H9 (cell line): ENCODE results near the gene TMEM178B. TPM values are rescaled to one million over a fixed set of nuclear protein-coding genes. Genes with fewer than 3 reads are reported as not detected.

Experiments
- DNase-seq: peaks from one replicate; pipeline ENCODE4 v3.0.0-alpha.2; 2017
- H2AFZ ChIP-seq: one replicate; pipeline ENCODE4 v1.6.1; 2013; ENCODE audit warnings: mild to moderate bottlenecking, low read length, control low read depth, moderate library complexity
- H2AK5ac ChIP-seq: 2 replicates; pipeline ENCODE4 v1.6.1; 2013; ENCODE audit warnings: low read length, control low read depth, mixed read lengths; ENCODE audit not compliant: insufficient read length
- H2BK120ac ChIP-seq: one replicate; pipeline ENCODE4 v1.6.1; 2013; ENCODE audit warnings: low read depth, mild to moderate bottlenecking, low read length, control low read depth, inconsistent platforms; ENCODE audit not compliant: poor library complexity, severe bottlenecking
- H2BK12ac ChIP-seq: 2 replicates; pipeline ENCODE4 v1.6.1; 2013; ENCODE audit warnings: low read length, control low read depth, mixed read lengths, low read depth; ENCODE audit not compliant: insufficient read length
- H2BK15ac ChIP-seq: 2 replicates; pipeline ENCODE4 v1.6.1; 2013; ENCODE audit warnings: low read depth, low read length, control low read depth
- H2BK20ac ChIP-seq: one replicate; pipeline ENCODE4 v1.6.1; 2013; ENCODE audit warnings: low read depth, mild to moderate bottlenecking, low read length, control low read depth, inconsistent platforms; ENCODE audit not compliant: poor library complexity, severe bottlenecking
- H2BK5ac ChIP-seq: 2 replicates; pipeline ENCODE4 v1.6.1; 2013; ENCODE audit warnings: low read length, control low read depth, mixed read lengths; ENCODE audit not compliant: insufficient read length
- H3K14ac ChIP-seq: 2 replicates; pipeline ENCODE4 v1.6.1; 2013; ENCODE audit warnings: low read length, control low read depth; ENCODE audit not compliant: insufficient read depth
- H3K18ac ChIP-seq: 2 replicates; pipeline ENCODE4 v1.6.1; 2013; ENCODE audit warnings: low read depth, mild to moderate bottlenecking, mixed read lengths, low read length, control low read depth; ENCODE audit not compliant: insufficient read length
- H3K23ac ChIP-seq: 2 replicates; pipeline ENCODE4 v1.6.1; 2013; ENCODE audit warnings: low read length, control low read depth, mixed read lengths, low read depth; ENCODE audit not compliant: insufficient read length
- H3K23me2 ChIP-seq: 2 replicates; pipeline ENCODE4 v1.6.1; 2013; ENCODE audit warnings: low read depth, mild to moderate bottlenecking, mixed read lengths, low read length, control low read depth; ENCODE audit not compliant: insufficient read length, poor library complexity, severe bottlenecking
- H3K27ac ChIP-seq: 2 replicates; pipeline ENCODE4 v1.5.1; 2013; ENCODE audit warnings: low read length, control low read depth, mixed read lengths, low read depth; ENCODE audit not compliant: insufficient read length
- H3K27me3 ChIP-seq: 2 replicates; pipeline ENCODE4 v1.6.1; 2013; ENCODE audit warnings: low read length, control low read depth, inconsistent platforms; ENCODE audit not compliant: insufficient read depth
- H3K4ac ChIP-seq: 2 replicates; pipeline ENCODE4 v1.6.1; 2013; ENCODE audit warnings: low read depth, mild to moderate bottlenecking, control low read depth, inconsistent platforms, low read length, moderate library complexity
- H3K4me1 ChIP-seq: 2 replicates; pipeline ENCODE4 v1.6.1; 2013; ENCODE audit warnings: low read length, control low read depth, inconsistent platforms; ENCODE audit not compliant: insufficient read depth
- H3K4me2 ChIP-seq: 2 replicates; pipeline ENCODE4 v1.6.1; 2013; ENCODE audit warnings: low read length, control low read depth, mixed read lengths; ENCODE audit not compliant: insufficient read length, insufficient read depth
- H3K56ac ChIP-seq: 2 replicates; pipeline ENCODE4 v1.6.1; 2013; ENCODE audit warnings: low read depth, mild to moderate bottlenecking, mixed read lengths, low read length, control low read depth; ENCODE audit not compliant: insufficient read length
- H3K79me1 ChIP-seq: 2 replicates; pipeline ENCODE4 v1.6.1; 2013; ENCODE audit warnings: low read depth, mild to moderate bottlenecking, moderate library complexity, low read length, control low read depth, inconsistent platforms; ENCODE audit not compliant: insufficient read depth, poor library complexity, severe bottlenecking
- H3K79me2 ChIP-seq: 2 replicates; pipeline ENCODE4 v1.6.1; 2013; ENCODE audit warnings: low read length, control low read depth, inconsistent platforms; ENCODE audit not compliant: insufficient read depth
- H3K9ac ChIP-seq: 2 replicates; pipeline ENCODE4 v1.6.1; 2013; ENCODE audit warnings: low read length, control low read depth, mixed read lengths; ENCODE audit not compliant: insufficient read length; ENCODE audit errors: extremely low read depth
- H3K9me3 ChIP-seq: one replicate; pipeline ENCODE4 v1.6.1; 2013; ENCODE audit warnings: low read depth, low read length, inconsistent platforms; ENCODE audit not compliant: control insufficient read depth
- H3T11ph ChIP-seq: one replicate; pipeline ENCODE4 v1.6.1; 2013; ENCODE audit warnings: mild to moderate bottlenecking, low read length, control low read depth, inconsistent platforms
- H4K20me1 ChIP-seq: one replicate; pipeline ENCODE4 v1.6.1; 2013; ENCODE audit not compliant: control insufficient read depth, insufficient read length, insufficient read depth
- H4K5ac ChIP-seq: 2 replicates; pipeline ENCODE4 v1.6.1; 2013; ENCODE audit warnings: low read depth, mild to moderate bottlenecking, mixed read lengths, low read length, control low read depth; ENCODE audit not compliant: insufficient read length
- H4K8ac ChIP-seq: replicated peaks from 2 replicates; pipeline ENCODE4 v1.6.1; 2013; ENCODE audit warnings: low read length, control low read depth, mixed read lengths, low read depth; ENCODE audit not compliant: insufficient read length
- H4K91ac ChIP-seq: 2 replicates; pipeline ENCODE4 v1.6.1; 2013; ENCODE audit warnings: low read depth, mild to moderate bottlenecking, moderate library complexity, mixed read lengths, low read length, control low read depth; ENCODE audit not compliant: insufficient read length
- H3K27ac Mint-ChIP-seq, 3 experiments: 2 replicates in 2 of 3; 3 replicates in 1 of 3; pipeline ENCODE4 v1.8.0; 2020 to 2021; ENCODE audit warnings: mixed read lengths in 3 of 3, mild to moderate bottlenecking in 1 of 3, moderate library complexity in 1 of 3
- H3K27me3 Mint-ChIP-seq: 2 replicates; pipeline ENCODE4 v1.8.0; 2021; ENCODE audit warnings: low read depth, mild to moderate bottlenecking, moderate library complexity, mixed read lengths
- H3K36me3 Mint-ChIP-seq, 3 experiments: 2 replicates in 2 of 3; 3 replicates in 1 of 3; pipeline ENCODE4 v1.8.0; 2020 to 2021; ENCODE audit warnings: low read depth in 3 of 3, mixed read lengths in 3 of 3; ENCODE audit not compliant: insufficient read depth in 1 of 3
- H3K4me1 Mint-ChIP-seq, 2 experiments: 2 replicates each; pipeline ENCODE4 v1.8.0; 2020; ENCODE audit warnings: mixed read lengths in 2 of 2
- H3K4me3 Mint-ChIP-seq, 2 experiments: 2 replicates in 1 of 2; 3 replicates in 1 of 2; pipeline ENCODE4 v1.8.0; 2020 to 2021; ENCODE audit warnings: mild to moderate bottlenecking in 2 of 2, mixed read lengths in 2 of 2, moderate library complexity in 1 of 2
- H3K9me3 Mint-ChIP-seq, 2 experiments: 2 replicates in 1 of 2; 3 replicates in 1 of 2; pipeline ENCODE4 v1.8.0; 2020; ENCODE audit warnings: mild to moderate bottlenecking in 2 of 2, mixed read lengths in 2 of 2, moderate library complexity in 1 of 2
- CTCF ChIP-seq: fragments of 200-600 bp; sonication (generic); conservative IDR thresholded peaks from 3 replicates; pipeline ENCODE4 v1.8.0; 2021; ENCODE audit warnings: antibody characterized with exemption, mild to moderate bottlenecking
- WGBS: extraction: QIAGEN DNeasy Blood & Tissue Kit; methylation state at CpG from one replicate; pipeline ENCODE4 v1.1.7; 2013; ENCODE audit warnings: missing lambda C conversion rate, low lambda C conversion rate, mixed read lengths; ENCODE audit not compliant: insufficient read length; ENCODE audit errors: extremely low coverage; 5-methylcytosine and 5-hydroxymethylcytosine counted together
- total RNA-seq: library from RNA; stranded (reverse); gene quantifications from 2 replicates; pipeline ENCODE4 v1.2.1, GENCODE V29; 2021

TMEM178B gene
- total RNA-seq, 1 experiment from 2014 or later: 11.3 TPM

GRCh38 chr7:141213226-141213625 is 139.4 kb downstream of the TMEM178B start:
- no peaks in the 10 kb centered on the region for H3K9me3 ChIP-seq
- no CpG with 5 or more reads among the region's 2 CpGs for WGBS
- H3K4ac ChIP-seq: no peak overlapping the region
- no peak overlapping the region for H2AFZ ChIP-seq
- H3K23ac ChIP-seq: no peak overlapping the region
- H3K14ac ChIP-seq: no peak overlapping the region
- H2BK15ac ChIP-seq: no peak overlapping the region
- H4K5ac ChIP-seq: no peak overlapping the region
- H2BK5ac ChIP-seq: no peak overlapping the region
- H2BK20ac ChIP-seq: no peak overlapping the region
- H3K9ac ChIP-seq: no peak overlapping the region
- H2AK5ac ChIP-seq: no peak overlapping the region
- no peak overlapping the region for H3K18ac ChIP-seq
- H4K91ac ChIP-seq: no peak overlapping the region
- TF ChIP-seq CTCF: no peak
- peaks cover 13% of the 10 kb centered on the region for H3K4me1 ChIP-seq
- H3K4me2 ChIP-seq: no peak overlapping the region
- H2BK12ac ChIP-seq: no peak overlapping the region
- peaks cover 44 to 54% of the 10 kb centered on the region in 2 experiments for H3K4me1 Mint-ChIP-seq
- no peak overlapping the region for H4K8ac ChIP-seq
- H4K20me1 ChIP-seq: no peaks in the 10 kb centered on the region
- H3K79me2 ChIP-seq: no peaks in the 10 kb centered on the region
- no peaks in the 10 kb centered on the region for H3K27me3 Mint-ChIP-seq
- no peak overlapping the region for H3K27ac ChIP-seq
- no peaks in the 10 kb centered on the region for H3K79me1 ChIP-seq
- H3K4me3 Mint-ChIP-seq: no peak overlapping the region
- no peaks in the 10 kb centered on the region for H3K27me3 ChIP-seq
- peaks cover 0 to 1% (median 0%) of the 10 kb centered on the region in 3 experiments; a peak in 1 of 7 replicates for H3K36me3 Mint-ChIP-seq
- no peak overlapping the region for H3K27ac Mint-ChIP-seq
- no peak overlapping the region for H3T11ph ChIP-seq
- H3K23me2 ChIP-seq: no peaks in the 10 kb centered on the region
- no peaks in the 10 kb centered on the region for H3K9me3 Mint-ChIP-seq
- DNase-seq: no peak
- H2BK120ac ChIP-seq: no peak overlapping the region
- H3K56ac ChIP-seq: no peak overlapping the region
